ENCODE measurements around the gene DNAJC5. TPM values are rescaled to one million over a fixed set of nuclear protein-coding genes. Genes with fewer than 3 reads are reported as not detected.
"Not testable (repeated sequence)": the region's sequence is repeated elsewhere in the genome, so short reads cannot be mapped to it uniquely, and the experiment has no call there.

DNAJC5 gene
- total RNA-seq, 1 experiment from 2014 or later, result 92.0 TPM

DNA sequence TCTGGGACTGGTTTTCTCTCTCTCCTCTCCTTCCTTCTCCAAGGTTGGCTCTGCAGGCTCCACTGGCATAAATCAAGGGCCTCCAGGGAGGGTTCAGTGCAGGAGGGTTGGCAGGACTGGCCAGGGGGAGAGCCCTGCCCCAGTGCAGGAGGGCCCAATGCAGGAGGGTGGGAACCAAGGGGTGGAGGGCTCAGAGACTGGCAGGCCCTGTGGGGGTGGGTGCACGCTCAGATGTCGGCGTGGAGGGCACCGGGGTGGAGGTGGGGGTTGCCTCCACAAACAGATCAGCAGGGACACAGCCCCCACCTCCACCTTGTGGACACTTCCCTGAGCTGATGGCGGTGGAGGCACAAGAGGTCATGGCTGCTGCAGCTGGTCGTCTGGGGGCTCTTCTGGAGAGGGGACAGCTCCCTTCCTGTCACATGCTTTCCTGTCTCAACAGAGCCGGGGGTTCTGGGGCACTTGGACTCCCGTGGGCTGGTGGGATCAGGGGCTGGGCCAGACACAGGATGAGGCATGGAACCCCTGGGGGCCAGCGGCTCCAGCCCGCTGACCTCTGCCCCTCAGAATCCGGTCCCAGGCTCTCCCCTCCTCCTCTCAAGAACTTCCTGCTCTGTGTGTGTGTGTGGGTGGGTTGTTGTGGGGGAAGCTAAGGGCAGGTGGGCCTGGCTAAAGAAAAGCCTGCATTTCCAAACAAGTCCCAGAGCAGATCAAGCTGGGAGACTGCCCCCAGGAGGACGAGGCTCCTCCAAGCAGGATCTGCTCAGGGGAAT, 36.3 kb upstream of the DNAJC5 start:
- peaks cover 23% of the 10 kb centered on the region for H3K36me3 ChIP-seq
- H3K27me3 ChIP-seq, result no peaks in the 10 kb centered on the region
- DNase-seq, result peak; percentile 59
- no peak overlapping the region for H3K4me3 ChIP-seq
- no peaks in the 10 kb centered on the region for H3K9me3 ChIP-seq

DNA sequence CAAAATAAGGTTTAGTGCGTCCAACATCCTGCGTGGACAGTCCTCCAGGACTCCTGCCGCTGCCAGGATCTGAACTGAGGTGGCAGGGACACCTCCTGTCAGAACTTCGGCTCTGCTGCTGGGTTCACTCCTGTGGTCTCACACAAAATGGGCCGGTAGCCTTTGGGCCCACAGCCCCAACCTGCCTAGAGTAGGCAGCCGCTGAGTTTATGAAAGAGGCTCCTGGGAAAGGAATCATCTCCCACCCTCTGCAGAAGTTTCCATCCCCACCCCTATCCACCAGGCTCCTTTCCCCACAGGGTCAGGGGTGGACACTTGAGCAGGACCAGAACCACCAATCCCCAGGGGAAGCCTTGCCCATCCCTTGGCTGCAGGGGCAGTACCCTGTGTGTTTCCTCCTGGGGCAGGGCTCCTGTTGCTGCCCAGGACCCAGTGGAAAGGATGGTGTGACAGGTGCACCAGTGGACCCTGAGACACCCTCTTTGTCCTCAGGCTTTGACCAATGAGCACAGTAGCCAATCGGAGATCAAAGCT, 35.7 kb upstream of the DNAJC5 start:
- Histone ChIP-seq H3K36me3 (peaks cover 24% of the 10 kb centered on the region), H3K9me3 (no peaks in the 10 kb centered on the region), H3K4me3 (no peak overlapping the region), H3K27me3 (no peaks in the 10 kb centered on the region)
- DNase-seq, result no peak

DNA sequence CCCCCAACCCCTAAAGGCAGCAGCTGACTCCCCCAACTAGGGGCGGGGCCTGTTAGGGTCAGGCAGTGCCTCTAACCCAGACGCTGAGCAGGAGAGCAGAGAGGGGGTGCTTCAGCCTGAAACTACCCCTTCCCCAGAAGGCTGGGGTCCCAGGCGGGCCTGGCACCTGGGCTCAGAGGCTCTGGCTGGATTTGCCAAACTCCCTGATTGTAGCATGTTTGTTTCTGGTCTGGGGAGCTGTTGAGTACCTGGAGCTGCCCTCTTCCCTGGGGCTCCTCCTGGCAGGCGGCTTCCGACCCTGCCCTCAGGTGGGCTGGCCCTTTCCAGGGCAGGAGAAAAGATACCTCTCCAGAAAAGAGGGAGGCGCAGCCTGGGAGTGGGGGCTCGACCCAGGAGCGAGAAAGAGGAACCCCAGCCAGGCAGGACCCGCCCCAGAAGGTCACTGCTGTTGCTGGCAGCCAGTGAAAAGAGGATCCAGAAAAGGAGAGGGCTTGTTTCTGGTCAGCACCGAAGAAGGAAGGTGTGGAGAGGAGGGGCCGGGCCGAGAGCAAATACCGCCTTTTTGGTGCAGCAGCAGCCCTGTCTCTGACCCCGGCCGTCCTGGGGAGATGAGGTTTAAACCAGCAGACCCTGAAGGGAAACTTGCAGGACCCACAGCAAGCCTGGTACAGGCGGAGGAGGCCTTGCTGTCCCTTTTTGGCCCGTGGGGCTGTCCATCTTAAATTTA, 34.4 kb upstream of the DNAJC5 start:
- H3K36me3 ChIP-seq, result peaks cover 24% of the 10 kb centered on the region
- H3K27me3 ChIP-seq, result no peaks in the 10 kb centered on the region
- no peak for DNase-seq
- H3K4me3 ChIP-seq, result no peak overlapping the region
- H3K9me3 ChIP-seq, result no peaks in the 10 kb centered on the region

DNA sequence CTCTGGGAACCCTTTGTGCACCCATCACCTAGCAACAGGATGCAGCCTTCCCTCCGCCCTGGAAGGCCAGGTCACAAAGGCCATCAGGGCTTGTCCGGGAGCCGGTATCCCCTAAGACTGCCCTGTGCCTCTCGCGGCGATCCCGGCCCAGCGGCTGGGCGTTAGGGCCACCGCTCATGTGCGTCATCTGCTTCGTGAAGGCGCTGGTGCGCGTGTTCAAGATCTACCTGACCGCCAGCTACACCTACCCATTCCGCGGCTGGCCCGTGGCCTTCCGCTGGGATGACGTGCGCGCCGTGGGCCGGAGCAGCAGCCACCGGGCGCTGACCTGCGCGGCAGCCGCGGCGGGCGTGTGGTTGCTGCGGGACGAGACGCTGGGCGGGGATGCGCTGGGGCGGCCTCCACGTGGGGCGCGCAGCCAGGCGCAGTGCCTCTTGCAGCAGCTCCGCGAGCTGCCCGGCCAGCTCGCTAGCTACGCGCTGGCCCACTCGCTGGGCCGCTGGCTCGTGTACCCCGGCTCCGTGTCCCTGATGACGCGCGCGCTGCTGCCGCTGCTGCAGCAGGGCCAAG, 33.5 kb upstream of the DNAJC5 start, which contains the start of gene ABHD16B:
Gene ABHD16B (plus strand): TSS at position 134 of the 570 bp plus-strand sequence. CDS start 43 bp downstream, at position 177.
- Histone ChIP-seq H3K4me3 (no peak within 1 kb of the TSS), H3K27me3 (no peaks in the 10 kb centered on the region), H3K9me3 (no peaks in the 10 kb centered on the region), H3K36me3 (peaks cover 30% of the 10 kb centered on the region)
- no peak for DNase-seq

DNA sequence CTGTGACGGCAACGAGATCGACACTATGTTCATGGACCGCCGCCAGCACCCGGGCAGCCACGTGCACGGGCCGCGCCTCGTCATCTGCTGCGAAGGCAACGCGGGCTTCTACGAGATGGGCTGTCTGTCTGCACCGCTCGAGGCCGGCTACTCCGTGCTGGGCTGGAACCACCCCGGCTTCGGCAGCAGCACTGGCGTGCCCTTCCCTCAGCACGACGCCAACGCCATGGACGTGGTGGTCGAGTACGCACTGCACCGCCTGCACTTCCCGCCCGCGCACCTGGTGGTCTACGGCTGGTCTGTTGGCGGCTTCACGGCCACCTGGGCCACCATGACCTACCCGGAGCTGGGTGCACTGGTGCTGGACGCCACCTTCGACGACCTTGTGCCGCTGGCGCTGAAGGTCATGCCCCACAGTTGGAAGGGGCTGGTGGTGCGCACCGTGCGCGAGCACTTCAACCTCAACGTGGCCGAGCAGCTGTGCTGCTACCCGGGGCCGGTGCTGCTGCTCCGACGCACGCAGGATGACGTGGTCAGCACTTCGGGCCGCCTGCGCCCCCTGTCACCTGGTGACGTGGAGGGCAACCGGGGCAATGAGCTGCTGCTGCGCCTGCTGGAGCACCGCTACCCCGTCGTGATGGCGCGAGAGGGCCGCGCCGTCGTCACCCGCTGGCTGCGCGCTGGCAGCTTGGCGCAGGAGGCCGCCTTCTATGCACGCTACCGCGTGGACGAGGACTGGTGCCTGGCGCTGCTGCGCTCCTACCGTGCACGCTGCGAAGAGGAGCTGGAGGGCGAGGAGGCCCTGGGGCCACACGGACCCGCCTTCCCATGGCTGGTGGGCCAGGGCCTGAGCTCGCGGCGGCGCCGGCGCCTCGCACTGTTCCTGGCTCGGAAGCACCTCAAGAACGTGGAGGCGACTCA, 32.7 kb upstream of the DNAJC5 start:
- Histone ChIP-seq H3K27me3 (no peaks in the 10 kb centered on the region), H3K9me3 (no peaks in the 10 kb centered on the region), H3K36me3 (peaks cover 35% of the 10 kb centered on the region), H3K4me3 (no peak overlapping the region)
- no peak for DNase-seq

DNA sequence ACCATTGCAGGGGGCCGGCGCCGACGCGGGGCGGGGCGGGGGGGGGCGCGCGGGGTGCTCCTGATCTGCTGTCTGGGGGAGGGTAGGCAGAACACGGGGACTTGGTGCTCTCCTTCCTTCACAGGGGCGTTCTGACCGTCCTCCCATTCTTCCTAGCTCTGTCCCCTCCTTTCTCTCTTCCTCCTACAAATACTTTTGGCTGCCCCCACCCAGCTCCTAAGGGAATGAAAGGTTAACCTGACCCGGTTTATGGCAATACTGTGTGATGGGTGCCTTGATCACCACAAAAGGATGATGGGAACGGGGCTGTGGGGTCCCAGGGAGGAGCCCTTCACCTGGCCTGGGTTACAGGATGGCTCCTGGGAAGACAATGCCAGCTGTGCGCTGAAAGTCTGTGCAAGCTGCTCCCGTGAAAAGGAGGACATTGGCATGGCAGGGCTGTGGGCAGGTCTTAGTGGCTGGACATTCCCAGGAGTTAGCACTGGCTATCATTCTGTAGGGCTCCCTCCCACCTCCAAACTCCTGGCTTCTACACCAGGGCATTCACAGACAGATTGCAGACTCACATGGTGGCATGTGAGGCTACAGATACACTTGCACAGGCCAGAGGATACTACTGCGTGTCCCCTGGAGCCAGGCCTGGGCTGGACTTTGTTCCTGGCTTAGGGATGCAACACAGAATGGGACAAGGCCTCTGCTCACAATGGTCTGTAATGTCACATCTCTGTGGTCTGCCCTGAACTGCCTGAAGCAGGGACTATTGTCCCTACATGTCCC, 31.7 kb upstream of the DNAJC5 start:
- peak overlapping the region; percentile 87 for H3K4me3 ChIP-seq
- no peaks in the 10 kb centered on the region for H3K27me3 ChIP-seq
- H3K36me3 ChIP-seq, result peaks cover 39% of the 10 kb centered on the region
- DNase-seq, result no peak
- no peaks in the 10 kb centered on the region for H3K9me3 ChIP-seq

DNA sequence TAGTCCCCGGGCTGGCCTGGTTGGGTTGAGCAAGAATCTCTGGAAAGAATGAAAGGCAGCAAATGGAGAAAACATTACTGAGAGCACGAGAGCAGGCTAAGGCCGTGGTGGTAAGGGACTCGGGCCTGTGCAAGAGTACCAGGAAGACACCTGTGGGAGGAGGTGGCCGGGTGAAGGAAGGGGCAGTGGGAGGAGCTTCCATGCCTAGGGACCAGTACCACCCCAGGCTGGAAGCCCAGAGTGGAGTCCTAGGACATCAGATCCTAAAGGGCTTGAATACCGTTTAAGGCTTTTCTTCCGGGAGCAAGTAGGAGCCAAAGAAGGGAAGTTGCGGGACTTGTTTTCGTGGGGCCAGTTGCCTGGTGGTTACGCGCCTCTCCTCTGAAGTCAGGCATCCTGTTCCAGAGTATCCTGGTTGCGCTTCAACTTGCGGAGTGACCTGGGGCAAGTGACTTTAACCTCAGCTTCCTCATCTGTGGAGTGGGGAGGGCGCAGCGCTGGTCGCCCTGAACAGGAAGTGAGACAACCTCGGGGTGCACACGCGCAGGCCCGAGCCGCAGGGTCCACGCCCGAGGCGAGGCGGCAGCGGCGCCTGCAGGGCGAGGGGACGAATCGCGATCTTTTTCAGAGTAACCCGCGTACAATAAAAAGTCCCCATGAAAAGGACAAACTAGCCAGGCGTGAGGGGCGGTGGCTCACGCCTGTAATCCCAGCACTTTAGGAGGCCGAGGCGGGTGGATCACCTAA, 31.0 kb upstream of the DNAJC5 start:
- H3K27me3 ChIP-seq, result no peaks in the 10 kb centered on the region

DNA sequence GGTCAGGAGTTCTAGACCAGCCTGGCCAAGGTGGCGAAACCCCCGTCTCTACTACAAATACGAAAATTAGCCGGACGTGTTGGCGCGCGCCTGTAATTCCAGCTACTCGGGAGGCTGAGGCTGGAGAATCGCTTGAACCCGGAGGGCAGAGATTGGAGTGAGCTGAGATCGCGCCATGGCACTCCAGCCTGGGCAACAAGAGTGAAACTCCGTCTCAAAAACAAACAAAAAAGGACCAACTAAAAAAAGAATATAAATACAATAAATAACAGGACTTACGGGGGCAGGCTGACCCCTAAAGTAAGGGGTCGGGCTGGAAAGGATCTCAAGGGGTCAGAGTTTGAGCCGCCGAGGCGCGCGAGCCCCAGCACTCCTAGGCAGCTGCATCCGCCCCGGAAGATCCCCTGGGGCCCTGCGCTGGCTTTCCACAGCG, 30.4 kb upstream of the DNAJC5 start:
- H3K27me3 ChIP-seq, result no peaks in the 10 kb centered on the region
- peaks cover 51% of the 10 kb centered on the region for H3K36me3 ChIP-seq
- H3K4me3 ChIP-seq, result peak overlapping the region; percentile 87
- DNase-seq, result no peak
- no peaks in the 10 kb centered on the region for H3K9me3 ChIP-seq

More for the DNA sequence above, 31.0 kb upstream of the DNAJC5 start:
- DNase-seq, result peak; percentile 78
- no peaks in the 10 kb centered on the region for H3K9me3 ChIP-seq
- peaks cover 45% of the 10 kb centered on the region for H3K36me3 ChIP-seq
- H3K4me3 ChIP-seq, result peak overlapping the region; percentile 87

DNA sequence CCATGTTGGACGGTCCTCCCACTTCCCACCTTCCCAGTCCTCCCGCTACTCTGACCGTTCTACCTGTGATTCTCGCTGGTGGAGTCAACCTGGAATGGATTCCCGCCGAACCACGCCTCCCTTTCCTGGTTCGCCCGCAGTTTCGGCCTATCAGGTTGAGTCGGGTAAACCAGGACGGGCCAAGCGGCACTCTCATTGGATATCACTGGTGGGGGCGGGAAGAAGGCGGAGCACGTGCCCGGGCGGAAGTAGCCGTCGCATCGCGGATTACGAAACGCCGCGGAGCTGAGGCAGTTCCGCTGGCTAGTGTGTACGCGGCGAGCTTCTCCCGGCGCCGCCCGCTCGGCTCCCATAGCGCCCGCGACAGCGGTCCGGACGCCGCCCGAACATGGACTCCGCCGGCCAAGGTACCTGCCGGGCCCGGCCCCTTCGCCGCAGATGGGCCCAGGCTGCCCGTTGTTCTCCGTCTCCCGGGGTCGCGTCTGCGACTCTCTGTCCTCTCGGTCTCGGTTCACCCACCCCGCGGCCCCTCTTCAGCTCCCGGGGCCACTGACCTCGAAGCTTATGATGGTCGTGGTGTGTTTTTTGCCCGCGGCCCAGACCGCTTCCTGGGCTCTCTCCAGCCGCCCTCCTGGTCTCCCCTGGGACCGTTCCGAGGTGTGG, 29.8 kb upstream of the DNAJC5 start, which contains the start of gene TPD52L2:
Gene TPD52L2 (plus strand): TSS at position 293 of the 663 bp plus-strand sequence. CDS start 96 bp downstream, at position 389.
- Histone ChIP-seq H3K36me3 (peaks cover 57% of the 10 kb centered on the region), H3K27me3 (no peaks in the 10 kb centered on the region), H3K9me3 (no peaks in the 10 kb centered on the region), H3K4me3 (peak within 1 kb of the TSS; percentile 87)
- DNase-seq, result peak; percentile 99

DNA sequence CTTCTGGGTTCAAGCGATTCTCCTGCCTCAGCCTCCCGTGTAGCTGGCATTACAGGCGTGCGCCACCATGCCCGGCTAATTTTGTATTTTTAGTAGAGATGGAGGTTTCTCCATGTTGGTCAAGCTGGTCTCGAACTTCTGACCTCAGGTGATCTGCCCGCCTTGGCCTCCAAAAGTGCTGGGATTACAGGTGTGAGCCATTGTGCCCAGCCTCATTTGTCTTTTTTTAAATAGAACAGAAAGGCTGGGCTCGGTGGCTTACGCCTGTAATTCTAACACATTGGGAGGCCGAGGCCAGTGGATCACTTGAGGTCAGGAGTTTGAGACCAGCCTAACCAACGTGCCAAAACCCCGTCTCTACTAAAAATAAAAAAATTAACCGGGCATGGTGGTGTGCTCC, 27.9 kb upstream of the DNAJC5 start:
- H3K36me3 ChIP-seq, result peaks cover 62% of the 10 kb centered on the region
- H3K9me3 ChIP-seq, H3K4me3 ChIP-seq, H3K27me3 ChIP-seq, DNase-seq: not testable (repeated sequence)

DNA sequence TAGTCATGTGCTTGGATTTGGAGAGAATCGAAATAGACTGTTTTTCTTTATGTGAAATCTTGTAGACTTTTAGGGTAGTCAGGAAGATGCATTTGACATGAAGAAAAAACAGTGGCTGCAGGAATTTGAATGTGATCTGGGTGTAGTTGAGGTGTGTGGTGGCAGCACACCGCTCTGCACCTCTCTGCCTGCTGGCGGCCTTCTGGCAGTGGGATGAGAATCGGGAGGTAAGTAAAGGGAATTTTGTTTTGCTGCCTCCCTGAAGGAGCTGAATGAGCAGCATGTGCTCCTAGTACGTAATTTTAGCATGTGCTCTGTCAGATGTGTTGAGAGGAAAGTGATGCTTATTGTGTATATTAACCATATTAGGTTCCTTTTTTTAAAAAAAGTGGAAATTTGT, 26.7 kb upstream of the DNAJC5 start:
- H3K4me3 ChIP-seq, result no peak overlapping the region
- peaks cover 65% of the 10 kb centered on the region for H3K36me3 ChIP-seq

DNA sequence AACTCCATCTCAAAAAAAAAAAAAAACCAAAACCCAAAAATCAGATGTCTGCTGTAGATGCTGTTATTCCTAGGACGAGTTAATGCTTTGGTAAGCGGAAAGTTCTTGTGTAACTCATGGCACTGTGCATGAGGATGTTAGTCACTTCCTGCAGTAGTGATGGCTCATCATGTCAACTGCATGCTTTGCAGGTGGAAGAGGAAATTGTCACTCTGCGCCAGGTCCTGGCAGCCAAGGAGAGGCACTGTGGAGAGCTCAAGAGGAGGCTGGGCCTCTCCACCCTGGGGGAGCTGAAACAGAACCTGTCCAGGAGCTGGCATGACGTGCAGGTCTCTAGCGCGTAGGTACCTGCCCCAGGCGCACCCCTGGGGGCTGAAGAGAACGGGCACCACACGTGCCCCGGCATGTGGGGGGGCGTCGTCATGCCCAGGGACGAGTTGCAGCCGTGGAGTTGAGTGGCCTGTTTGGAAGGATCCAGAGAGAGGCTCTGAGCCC, 21.4 kb upstream of the DNAJC5 start:
- peak; percentile 76 for DNase-seq
- no peaks in the 10 kb centered on the region for H3K9me3 ChIP-seq
- H3K4me3 ChIP-seq, result no peak overlapping the region
- no peaks in the 10 kb centered on the region for H3K27me3 ChIP-seq
- H3K36me3 ChIP-seq, result peaks cover 91% of the 10 kb centered on the region

More for the DNA sequence above, 26.7 kb upstream of the DNAJC5 start:
- Histone ChIP-seq H3K9me3 (no peaks in the 10 kb centered on the region), H3K27me3 (no peaks in the 10 kb centered on the region)
- no peak for DNase-seq

DNA sequence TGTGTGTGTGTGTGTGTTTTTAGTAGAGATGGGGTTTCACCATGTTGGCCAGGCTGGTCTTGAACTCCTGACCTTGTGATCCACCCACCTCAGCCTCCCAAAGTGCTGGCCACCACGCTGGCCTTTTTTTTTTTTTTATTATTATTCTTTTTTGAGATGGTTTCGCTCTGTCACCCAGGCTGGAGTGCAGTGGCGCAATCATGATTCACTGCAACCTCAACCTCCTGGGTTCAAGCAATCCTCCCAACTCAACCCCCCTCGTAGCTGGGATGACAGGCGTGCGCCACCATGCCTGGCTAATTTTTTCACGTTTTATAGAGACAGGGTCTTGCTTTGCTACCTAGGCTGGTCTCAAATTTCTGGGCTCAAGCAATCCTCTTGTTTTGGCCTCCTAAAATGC, 20.7 kb upstream of the DNAJC5 start:
- DNase-seq, H3K4me3 ChIP-seq, H3K9me3 ChIP-seq, H3K27me3 ChIP-seq: not testable (repeated sequence)
- H3K36me3 ChIP-seq, result peaks cover 92% of the 10 kb centered on the region

DNA sequence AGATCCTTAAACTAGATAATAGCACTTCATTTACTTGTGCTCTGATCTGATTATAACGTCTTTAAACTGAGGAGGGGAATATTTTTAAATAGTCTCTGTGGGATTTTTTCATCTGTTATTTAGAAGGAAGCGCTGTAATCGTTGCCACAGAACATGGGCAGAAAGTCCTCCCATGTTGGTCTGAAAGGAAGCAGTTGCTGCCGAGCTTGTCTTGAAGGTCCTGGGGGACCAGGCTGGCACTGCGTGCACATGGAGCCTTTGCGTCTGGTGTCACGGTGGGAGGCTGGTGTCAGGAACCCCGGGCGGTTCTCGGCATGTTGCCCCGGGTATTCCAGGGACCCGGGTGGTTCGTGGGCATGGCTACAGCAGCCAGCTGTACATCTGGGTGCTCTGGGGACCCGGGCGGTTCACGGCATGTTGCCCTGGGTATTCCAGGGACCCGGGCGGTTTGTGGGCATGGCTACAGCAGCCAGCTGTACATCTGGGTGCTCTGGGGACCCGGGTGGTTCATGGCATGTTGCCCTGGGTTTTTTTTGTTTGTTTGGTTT, 18.4 kb upstream of the DNAJC5 start:
- H3K9me3 ChIP-seq, result no peaks in the 10 kb centered on the region
- DNase-seq, result no peak
- H3K4me3 ChIP-seq, result no peak overlapping the region
- peaks cover 77% of the 10 kb centered on the region for H3K36me3 ChIP-seq
- H3K27me3 ChIP-seq, result no peaks in the 10 kb centered on the region

Measured in MG63 (cell line).